ENCODE measurements around the gene WSCD2.

DNA sequence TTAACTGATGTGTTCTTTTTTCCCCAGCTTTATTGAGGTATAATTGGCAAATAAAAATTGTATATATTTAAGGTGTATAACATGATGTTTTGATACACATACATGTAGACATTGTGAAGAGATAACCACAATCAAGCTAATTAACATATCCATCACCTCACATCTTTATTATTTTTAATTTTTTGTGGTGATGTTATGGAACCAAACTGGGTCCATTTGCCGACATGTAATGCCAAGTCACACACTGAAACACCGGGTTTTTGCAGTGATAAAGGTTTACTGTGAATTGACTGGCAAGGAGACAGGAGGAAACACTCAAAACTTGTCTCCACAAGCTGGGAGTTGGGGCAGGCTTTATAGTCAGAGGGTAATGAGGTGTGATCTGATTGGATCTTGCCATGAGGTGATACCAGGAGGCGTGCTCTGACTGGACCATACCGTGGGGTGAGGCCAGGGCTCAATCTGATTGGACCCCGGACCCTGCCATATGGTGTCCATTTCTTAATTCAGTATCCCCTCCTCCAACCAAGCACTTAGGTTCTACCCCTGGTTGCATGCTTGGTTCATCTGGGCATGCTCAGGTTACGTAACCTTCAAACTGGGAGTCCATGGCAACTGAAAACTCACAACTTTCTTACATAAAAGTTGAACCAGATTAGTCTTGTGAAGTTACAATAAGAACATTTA is 11.8 kb upstream of the WSCD2 start:
- TF ChIP-seq, protein P1, sequence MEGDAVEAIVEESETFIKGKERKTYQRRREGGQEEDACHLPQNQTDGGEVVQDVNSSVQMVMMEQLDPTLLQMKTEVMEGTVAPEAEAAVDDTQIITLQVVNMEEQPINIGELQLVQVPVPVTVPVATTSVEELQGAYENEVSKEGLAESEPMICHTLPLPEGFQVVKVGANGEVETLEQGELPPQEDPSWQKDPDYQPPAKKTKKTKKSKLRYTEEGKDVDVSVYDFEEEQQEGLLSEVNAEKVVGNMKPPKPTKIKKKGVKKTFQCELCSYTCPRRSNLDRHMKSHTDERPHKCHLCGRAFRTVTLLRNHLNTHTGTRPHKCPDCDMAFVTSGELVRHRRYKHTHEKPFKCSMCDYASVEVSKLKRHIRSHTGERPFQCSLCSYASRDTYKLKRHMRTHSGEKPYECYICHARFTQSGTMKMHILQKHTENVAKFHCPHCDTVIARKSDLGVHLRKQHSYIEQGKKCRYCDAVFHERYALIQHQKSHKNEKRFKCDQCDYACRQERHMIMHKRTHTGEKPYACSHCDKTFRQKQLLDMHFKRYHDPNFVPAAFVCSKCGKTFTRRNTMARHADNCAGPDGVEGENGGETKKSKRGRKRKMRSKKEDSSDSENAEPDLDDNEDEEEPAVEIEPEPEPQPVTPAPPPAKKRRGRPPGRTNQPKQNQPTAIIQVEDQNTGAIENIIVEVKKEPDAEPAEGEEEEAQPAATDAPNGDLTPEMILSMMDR (conservative IDR thresholded peaks at IDR 0.05; ENCODE audit: low read length): no peak
- TF ChIP-seq EZH2phosphoT487 (IDR thresholded peaks at IDR 0.05; ENCODE audit: borderline replicate concordance): no peak

All from Loucy (cell line).